HepG2 (cell line): Measurements from ENCODE around the gene GBE1. TPM values are rescaled to one million over a fixed set of nuclear protein-coding genes. Genes with fewer than 3 reads are reported as not detected.

Experiments used
- ATAC-seq: fragments of 200-7000 bp; cut with Tn5 transposase; 3 replicates; pipeline ENCODE4 v1.9.1; 2020; ENCODE audit warnings: mild to moderate bottlenecking, moderate library complexity
- BruUV-seq: library from RNA; stranded (reverse); fragments of 400-500 nt; replicated peaks from 2 replicates; lab custom pipeline; 2021; lab: Mats Ljungman, UMichigan
- CTCF ChIA-PET: fragments of 300-600 bp; formaldehyde crosslinking; extraction: SDS; loops from one replicate; lab custom pipeline; 2021; ENCODE audit warnings: low total read pairs, inconsistent platforms, low intra/inter-chr PET ratio; lab: Yijun Ruan, JAX
- POLR2A ChIA-PET: fragments of 350-600 bp; sonication (Branson Sonifier 250); formaldehyde crosslinking; loops from one replicate; lab custom pipeline; 2020; ENCODE audit warnings: antibody characterized with exemption, inconsistent platforms; lab: Yijun Ruan, JAX
- DNase-seq: peaks from one replicate; pipeline ENCODE4 v3.0.0-alpha.2; 2015; ENCODE audit warnings: low spot score
- FAIRE-seq: peaks from 3 replicates; lab custom pipeline; 2011; peaks lifted over from hg19 to GRCh38; lab: Jason Lieb, UNC
- H2AFZ ChIP-seq: one replicate; pipeline ENCODE4 v1.6.1; 2011; ENCODE audit warnings: low read length, inconsistent platforms
- H3K27ac ChIP-seq: fragments of 300-600 bp; 3 replicates; pipeline ENCODE4 v1.8.0; 2011; ENCODE audit warnings: mixed run types, mild to moderate bottlenecking, mixed read lengths, low read length, inconsistent platforms; ENCODE audit not compliant: insufficient read depth; ENCODE audit errors: extremely low read length
- H3K27me3 ChIP-seq, 2 experiments: fragments of 200-600 bp in 1 of 2; 2 replicates in 1 of 2; 3 replicates in 1 of 2; pipeline versions ENCODE4 v1.6.0 to v1.8.0; 2011; ENCODE audit warnings: low read length in 2 of 2, mild to moderate bottlenecking in 2 of 2, moderate library complexity in 2 of 2, inconsistent platforms in 1 of 2; ENCODE audit not compliant: insufficient read depth in 2 of 2, control insufficient read depth in 1 of 2
- H3K36me3 ChIP-seq, 2 experiments: fragments of 200-600 bp in 1 of 2; replicated peaks in 1 of 2; 2 replicates in 1 of 2; 3 replicates in 1 of 2; pipeline versions ENCODE4 v1.5.1 to v1.8.0; 2011; ENCODE audit warnings: low read length in 2 of 2, inconsistent platforms in 1 of 2; ENCODE audit not compliant: insufficient read depth in 2 of 2, control insufficient read depth in 1 of 2
- H3K4me1 ChIP-seq: 2 replicates; pipeline ENCODE4 v1.5.1; 2012; ENCODE audit warnings: low read length, inconsistent platforms; ENCODE audit not compliant: insufficient read depth
- H3K4me2 ChIP-seq: 2 replicates; pipeline ENCODE4 v1.6.0; 2011; ENCODE audit warnings: low read depth, low read length, inconsistent platforms
- H3K4me3 ChIP-seq, 3 experiments: fragments of 200-600 bp in 1 of 3; sonication (generic), shearing (Covaris generic) in 1 of 3; replicated peaks in 1 of 3; 2 replicates each; pipeline ENCODE4 v1.5.1; 2011 to 2016; ENCODE audit warnings: low read length in 3 of 3, inconsistent platforms in 2 of 3, low read depth in 2 of 3, mild to moderate bottlenecking in 2 of 3, control low read depth in 1 of 3, mixed read lengths in 1 of 3; ENCODE audit not compliant: insufficient read depth in 1 of 3
- H3K79me2 ChIP-seq: one replicate; pipeline ENCODE4 v1.6.1; 2011; ENCODE audit warnings: low read length, inconsistent platforms; ENCODE audit not compliant: insufficient read depth
- H3K9ac ChIP-seq: 2 replicates; pipeline ENCODE4 v1.6.0; 2011; ENCODE audit warnings: mild to moderate bottlenecking, low read depth, low read length, inconsistent platforms; ENCODE audit not compliant: insufficient read depth
- H3K9me3 ChIP-seq: 2 replicates; pipeline ENCODE4 v1.5.1; 2012; ENCODE audit warnings: mild to moderate bottlenecking, low read length
- H4K20me1 ChIP-seq: 2 replicates; pipeline ENCODE4 v1.6.0; 2011; ENCODE audit warnings: inconsistent platforms, mild to moderate bottlenecking, low read length, moderate library complexity; ENCODE audit not compliant: insufficient read depth
- ARID4A ChIP-seq: sonication (generic); formaldehyde crosslinking; IDR thresholded peaks from 2 replicates; pipeline ENCODE4 v1.5.0; 2020; ENCODE audit warnings: mild to moderate bottlenecking, missing genetic modification reagents, borderline replicate concordance
- ATF7 ChIP-seq, 2 experiments: fragments of 450-650 bp in 1 of 2; sonication (generic) in 1 of 2; formaldehyde crosslinking in 1 of 2; IDR thresholded peaks; 2 replicates each; pipeline versions ENCODE4 v1.4.0 to v1.6.1; 2016 to 2020; ENCODE audit warnings: antibody characterized with exemption in 1 of 2, mild to moderate bottlenecking in 1 of 2, missing genetic modification reagents in 1 of 2
- CCDC6 ChIP-seq: sonication (generic); formaldehyde crosslinking; IDR thresholded peaks from 2 replicates; pipeline ENCODE4 v1.8.1; 2022; ENCODE audit warnings: mild to moderate bottlenecking, missing genetic modification reagents, moderate library complexity
- CREB1 ChIP-seq, 2 experiments: fragments of 450-650 bp in 1 of 2; IDR thresholded peaks; 2 replicates each; pipeline ENCODE4 v1.6.1; 2016 to 2017; ENCODE audit warnings: control low read depth in 1 of 2, mild to moderate bottlenecking in 1 of 2, missing compliant biosample characterization in 1 of 2, missing genetic modification characterization in 1 of 2
- CSRNP2 ChIP-seq: sonication (generic); formaldehyde crosslinking; conservative IDR thresholded peaks from 2 replicates; pipeline ENCODE4 v1.8.0; 2022; ENCODE audit warnings: low read depth, missing genetic modification reagents
- EHMT2 ChIP-seq: fragments of 200-600 bp; sonication (generic); IDR thresholded peaks from 2 replicates; pipeline ENCODE4 v1.7.0; 2017; ENCODE audit warnings: antibody characterized with exemption, low read depth, low read length, borderline replicate concordance
- ETV6 ChIP-seq: sonication (generic); formaldehyde crosslinking; conservative IDR thresholded peaks from 2 replicates; pipeline ENCODE4 v1.4.0; 2020; ENCODE audit warnings: missing genetic modification reagents
- PAX8 ChIP-seq: sonication (generic); formaldehyde crosslinking; IDR thresholded peaks from 2 replicates; pipeline ENCODE4 v1.8.0; 2022; ENCODE audit warnings: mild to moderate bottlenecking, missing genetic modification reagents, borderline replicate concordance
- ZFX ChIP-seq: sonication (generic); formaldehyde crosslinking; IDR thresholded peaks from 2 replicates; pipeline ENCODE4 v1.4.0; 2020; ENCODE audit warnings: mild to moderate bottlenecking, low read depth, missing genetic modification reagents, moderate library complexity
- ZNF451 ChIP-seq: sonication (generic); formaldehyde crosslinking; IDR thresholded peaks from 2 replicates; pipeline ENCODE4 v1.5.0; 2020; ENCODE audit warnings: mild to moderate bottlenecking, missing genetic modification reagents
- WGBS: methylation state at CpG from one replicate; pipeline ENCODE4 v1.1.6; 2017; ENCODE audit warnings: low lambda C conversion rate; 5-methylcytosine and 5-hydroxymethylcytosine counted together
- in situ Hi-C: cut with HindIII; loops from 2 replicates; pipeline ENCODE4 v1.10.0; 2017; ENCODE audit warnings: low pct_unique_long_range_greater_than_20kb; ENCODE audit not compliant: extremely low pct_ligation_motif_present
- intact Hi-C: fragments of 100-400 bp; cut with micrococcal nuclease; formaldehyde crosslinking; loops from one replicate; pipeline ENCODE4 v1.10.0; 2022; ENCODE audit not compliant: unreplicated experiment
- polyA plus RNA-seq, 8 experiments: library from polyadenylated mRNA; depleted of rRNA in 3 of 8; stranded (reverse) in 7 of 8; unstranded in 1 of 8; fragments of >200 nt; fragmentation: Illumina TruSeq in 4 of 8; extraction: Trizol in 4 of 8; gene quantifications; 2 replicates each; pipeline versions ENCODE4 v1.2.1 to v1.2.3, GENCODE V29; 2011 to 2016; ENCODE audit warnings: low read depth in 4 of 8, missing spikeins in 1 of 8, mixed read lengths in 1 of 8; ENCODE audit not compliant: insufficient read depth in 1 of 8
- total RNA-seq, 5 experiments: library from RNA; depleted of rRNA; stranded (reverse); fragments of >200 nt; fragmentation: Illumina TruSeq; extraction: Trizol; gene quantifications; 2 replicates each; pipeline ENCODE4 v1.2.3, GENCODE V29; 2016; ENCODE audit warnings: low read depth in 1 of 5

GBE1 gene
- total and polyA plus RNA-seq, 2 of the 13 experiments (the other 11 are each of a cell fraction or from before 2014, with no cell fraction given) = 22.9 to 36.1 TPM

DNA sequence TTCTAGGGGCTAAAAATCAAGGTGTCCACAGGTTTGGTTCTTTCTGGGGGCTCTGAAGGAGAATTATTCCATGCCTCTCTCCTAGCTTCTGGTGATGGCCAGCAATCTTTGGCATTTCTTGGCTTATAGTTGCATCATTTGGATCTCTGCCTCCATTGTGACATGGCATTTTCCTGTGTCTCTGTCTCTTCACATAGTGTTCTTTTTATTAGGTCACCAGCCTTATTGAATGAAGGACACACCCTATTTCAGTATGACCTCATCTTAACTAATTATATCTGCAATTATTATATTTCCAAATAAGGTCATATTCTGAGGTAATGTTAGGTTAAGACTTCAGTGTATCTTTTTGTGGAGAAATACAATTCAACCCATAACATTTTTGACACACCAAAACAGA is 3.2 kb upstream of the GBE1 start:
- in situ Hi-C loops = no loop called here
- Histone ChIP-seq H3K27me3 (no peaks in the 10 kb centered on the region), H3K9ac (no peak overlapping the region), H3K4me3 (no peak overlapping the region)
- POLR2A ChIA-PET = no interaction called here
- peak; percentile 66 for TF ChIP-seq ATF7 (IDR thresholded peaks at IDR 0.05)
- no peak for TF ChIP-seq ATF7 (CRISPR knock-in tag; IDR thresholded peaks at IDR 0.05)
- TF ChIP-seq CSRNP2 (CRISPR knock-in tag) = no peak
- TF ChIP-seq PAX8 (CRISPR knock-in tag) = no peak
- TF ChIP-seq, all 625 proteins: peak for 1
- DNase-seq (no peak), FAIRE-seq (no peak), ATAC-seq (no peak)
- Histone ChIP-seq H3K4me1 (peaks cover 39% of the 10 kb centered on the region), H3K36me3 (no peaks in the 10 kb centered on the region), H3K9me3 (no peaks in the 10 kb centered on the region), H3K79me2 (peaks cover 10% of the 10 kb centered on the region), H3K27ac (no peak overlapping the region), H4K20me1 (no peaks in the 10 kb centered on the region), H2AFZ (no peak overlapping the region), H3K4me2 (no peak overlapping the region)
- no TSS peak for BruUV-seq
- intact Hi-C loops = loop anchor here (5.0 kb wide), 3 partner anchors 47 to 92 kb away; no protein-coding TSS in a partner anchor
- CTCF ChIA-PET = no interaction called here

GRCh38 chr3:81764002-81764401 is 2.6 kb upstream of the GBE1 start:
- WGBS = 79% methylated on average over 7 of the region's 7 CpGs
- Histone ChIP-seq H3K4me3 (no peak overlapping the region), H3K36me3 (no peaks in the 10 kb centered on the region), H3K4me2 (peak overlapping the region; percentile 25; the same call in 1 of the 2 replicates), H4K20me1 (no peaks in the 10 kb centered on the region), H3K4me1 (peaks cover 46% of the 10 kb centered on the region), H2AFZ (no peak overlapping the region), H3K79me2 (peaks cover 17% of the 10 kb centered on the region), H3K27me3 (no peaks in the 10 kb centered on the region), H3K9ac (no peak overlapping the region)
- ChIA-PET POLR2A (no interaction called here), CTCF (no interaction called here)
- FAIRE-seq = no peak
- ATAC-seq = no peak
- in situ Hi-C loops = no loop called here
- no peak for DNase-seq
- intact Hi-C loops = loop anchor here (5.0 kb wide), 3 partner anchors 47 to 92 kb away; no protein-coding TSS in a partner anchor
- TF ChIP-seq ARID4A (CRISPR knock-in tag) (no peak), CCDC6 (no peak), ETV6 (CRISPR knock-in tag) (no peak), ZFX (no peak), ZNF451 (CRISPR knock-in tag) (no peak), CREB1 (IDR thresholded peaks at IDR 0.05) (no peak), CREB1 (CRISPR knock-in tag; IDR thresholded peaks at IDR 0.05) (no peak), EHMT2 (no peak)
- TF ChIP-seq, all 625 proteins: peak for 0
- Histone ChIP-seq H3K9me3 (no peaks in the 10 kb centered on the region), H3K27ac (no peak overlapping the region)
- BruUV-seq = no TSS peak
